IMR-90 (cell line): ENCODE results near the gene TMEM269. TPM values are rescaled to one million over a fixed set of nuclear protein-coding genes. Genes with fewer than 3 reads are reported as not detected.

ENCODE experiments used
- ATAC-seq: fragments of 200-7000 bp; cut with Tn5 transposase; 2 replicates; pipeline ENCODE4 v1.9.1; 2020; ENCODE audit warnings: low read depth, mild to moderate bottlenecking, moderate library complexity
- BruUV-seq: library from RNA; stranded (reverse); fragments of 400-500 nt; replicated peaks from 2 replicates; lab custom pipeline; 2021; lab: Mats Ljungman, UMichigan
- CTCF ChIA-PET: fragments of 300-600 bp; formaldehyde crosslinking; extraction: SDS; loops from one replicate; lab custom pipeline; 2021; ENCODE audit warnings: antibody characterized with exemption; lab: Yijun Ruan, JAX
- POLR2A ChIA-PET: fragments of 300-600 bp; sonication (Branson Sonifier 250); formaldehyde crosslinking; loops from one replicate; lab custom pipeline; 2022; ENCODE audit warnings: antibody characterized with exemption; ENCODE audit not compliant: unreplicated experiment; lab: Charles Lee
- DNase-seq: peaks from one replicate; pipeline ENCODE4 v3.0.0; 2013
- H2AFZ ChIP-seq: replicated peaks from 2 replicates; pipeline ENCODE3; 2013; ENCODE audit warnings: low read length, mild to moderate bottlenecking; ENCODE audit not compliant: poor library complexity
- H2AK5ac ChIP-seq: 2 replicates; pipeline ENCODE4 v1.6.1; 2013; ENCODE audit warnings: low read depth, low read length, inconsistent platforms
- H2AK9ac ChIP-seq: replicated peaks from 2 replicates; pipeline ENCODE3; 2013; ENCODE audit warnings: mild to moderate bottlenecking, low read depth, low read length, moderate library complexity; ENCODE audit not compliant: poor library complexity
- H2BK120ac ChIP-seq: 2 replicates; pipeline ENCODE4 v1.6.1; 2013; ENCODE audit warnings: low read depth, low read length, inconsistent platforms
- H2BK15ac ChIP-seq: 3 replicates; pipeline ENCODE4 v1.6.1; 2013; ENCODE audit warnings: low read depth, low read length, inconsistent platforms
- H2BK20ac ChIP-seq: 2 replicates; pipeline ENCODE4 v1.6.1; 2013; ENCODE audit warnings: low read depth, mild to moderate bottlenecking, inconsistent platforms, low read length, moderate library complexity
- H2BK5ac ChIP-seq: 2 replicates; pipeline ENCODE4 v1.6.1; 2013; ENCODE audit warnings: mild to moderate bottlenecking, low read depth, low read length, inconsistent platforms; ENCODE audit not compliant: poor library complexity, severe bottlenecking
- H3K14ac ChIP-seq: replicated peaks from 2 replicates; pipeline ENCODE4 v1.6.1; 2013; ENCODE audit warnings: low read depth, low read length, inconsistent platforms
- H3K18ac ChIP-seq: 2 replicates; pipeline ENCODE4 v1.6.1; 2013; ENCODE audit warnings: low read depth, low read length, control low read depth
- H3K23ac ChIP-seq: 2 replicates; pipeline ENCODE4 v1.6.1; 2013; ENCODE audit warnings: low read depth, low read length, inconsistent platforms
- H3K27ac ChIP-seq: 2 replicates; pipeline ENCODE4 v1.5.1; 2013; ENCODE audit warnings: mild to moderate bottlenecking, control low read depth, low read length; ENCODE audit not compliant: insufficient read depth
- H3K27me3 ChIP-seq: 2 replicates; pipeline ENCODE4 v1.6.1; 2013; ENCODE audit warnings: low read length; ENCODE audit not compliant: control insufficient read depth, insufficient read depth
- H3K36me3 ChIP-seq: 2 replicates; pipeline ENCODE4 v1.6.1; 2013; ENCODE audit warnings: low read length, mixed read lengths; ENCODE audit not compliant: control insufficient read depth, insufficient read depth
- H3K4ac ChIP-seq: 2 replicates; pipeline ENCODE4 v1.6.1; 2013; ENCODE audit warnings: low read depth, low read length, inconsistent platforms
- H3K4me1 ChIP-seq: 2 replicates; pipeline ENCODE4 v1.6.1; 2013; ENCODE audit warnings: low read length, mixed read lengths; ENCODE audit not compliant: control insufficient read depth, insufficient read depth
- H3K4me2 ChIP-seq: 2 replicates; pipeline ENCODE4 v1.6.1; 2013; ENCODE audit warnings: low read depth, mild to moderate bottlenecking, control low read depth, low read length, moderate library complexity
- H3K4me3 ChIP-seq: 2 replicates; pipeline ENCODE4 v1.5.1; 2013; ENCODE audit warnings: low read depth, mild to moderate bottlenecking, control low read depth, low read length, moderate library complexity; ENCODE audit not compliant: insufficient read depth
- H3K56ac ChIP-seq: 2 replicates; pipeline ENCODE4 v1.6.1; 2013; ENCODE audit warnings: low read length, inconsistent platforms; ENCODE audit not compliant: insufficient read depth; ENCODE audit errors: extremely low read depth
- H3K79me1 ChIP-seq, 2 experiments: 2 replicates each; pipeline ENCODE4 v1.6.1; 2013; ENCODE audit warnings: low read length in 2 of 2, inconsistent platforms in 1 of 2, low read depth in 1 of 2
- H3K9ac ChIP-seq: 2 replicates; pipeline ENCODE4 v1.6.1; 2013; ENCODE audit warnings: low read depth, low read length, control low read depth
- H3K9me1 ChIP-seq: 2 replicates; pipeline ENCODE4 v1.6.1; 2013; ENCODE audit warnings: low read length, inconsistent platforms; ENCODE audit not compliant: insufficient read depth
- H3K9me3 ChIP-seq: 2 replicates; pipeline ENCODE4 v1.6.1; 2013; ENCODE audit warnings: low read length; ENCODE audit not compliant: control insufficient read depth, insufficient read depth
- H4K20me1 ChIP-seq: 2 replicates; pipeline ENCODE4 v1.6.1; 2013; ENCODE audit warnings: low read length, inconsistent platforms; ENCODE audit not compliant: insufficient read depth
- H4K5ac ChIP-seq: 2 replicates; pipeline ENCODE4 v1.6.1; 2013; ENCODE audit warnings: mild to moderate bottlenecking, low read depth, low read length, control low read depth
- H4K8ac ChIP-seq, 2 experiments: 2 replicates each; pipeline ENCODE4 v1.6.1; 2013; ENCODE audit warnings: low read depth in 2 of 2, low read length in 2 of 2, control low read depth in 1 of 2, inconsistent platforms in 1 of 2
- H4K91ac ChIP-seq: 2 replicates; pipeline ENCODE4 v1.6.1; 2013; ENCODE audit warnings: low read depth, low read length, inconsistent platforms; ENCODE audit not compliant: insufficient read depth
- CHD1 ChIP-seq: IDR thresholded peaks from 2 replicates; pipeline ENCODE4 v1.6.1; 2012; ENCODE audit warnings: low read depth, low read length, improper control_type of control experiment
- ELK1 ChIP-seq: fragments of 150-350 bp; IDR thresholded peaks from 2 replicates; pipeline ENCODE4 v1.6.1; 2016; ENCODE audit warnings: low read depth, mild to moderate bottlenecking, low read length, moderate library complexity, borderline replicate concordance
- MAFK ChIP-seq: IDR thresholded peaks from 2 replicates; pipeline ENCODE4 v1.6.1; 2012; ENCODE audit warnings: low read depth, low read length, improper control_type of control experiment
- MAZ ChIP-seq: IDR thresholded peaks from 2 replicates; pipeline ENCODE4 v1.6.1; 2012; ENCODE audit warnings: low read depth, mild to moderate bottlenecking, low read length, improper control_type of control experiment, moderate library complexity, borderline replicate concordance
- MXI1 ChIP-seq: IDR thresholded peaks from 2 replicates; pipeline ENCODE4 v1.6.1; 2012; ENCODE audit warnings: low read depth, mild to moderate bottlenecking, low read length, moderate library complexity, borderline replicate concordance
- NFE2L2 ChIP-seq: fragments of 150-350 bp; IDR thresholded peaks from 2 replicates; pipeline ENCODE4 v1.6.1; 2016; ENCODE audit warnings: low read depth, mild to moderate bottlenecking, low read length
- RFX5 ChIP-seq: IDR thresholded peaks from 2 replicates; pipeline ENCODE4 v1.8.0; 2012; ENCODE audit warnings: low read depth, mild to moderate bottlenecking, low read length, moderate library complexity
- WGBS, 2 experiments: methylation state at CpG; one replicate each; pipeline versions ENCODE4 v1.1.5 to v1.1.7; 2013; ENCODE audit warnings: missing lambda C conversion rate in 2 of 2; ENCODE audit not compliant: insufficient read length in 1 of 2; ENCODE audit errors: extremely low coverage in 2 of 2; 5-methylcytosine and 5-hydroxymethylcytosine counted together
- dilution Hi-C: fragments of 300-500 bp; cut with HindIII; formaldehyde crosslinking; loops from one replicate; pipeline ENCODE4 v1.14.3; 2018; ENCODE audit warnings: low sequenced_read_pairs; ENCODE audit not compliant: unreplicated experiment
- in situ Hi-C: fragments of 300-500 bp; cut with MboI; formaldehyde crosslinking; loops from 3 replicates; pipeline ENCODE4 v1.14.3; 2019; ENCODE audit warnings: low sequenced_read_pairs, inconsistent platforms, mixed read lengths
- intact Hi-C: fragments of 100-400 bp; cut with micrococcal nuclease; formaldehyde crosslinking; loops from 2 replicates; pipeline ENCODE4 v1.10.0; 2022
- polyA plus RNA-seq, 3 experiments: library from polyadenylated mRNA; depleted of rRNA; stranded (reverse); fragments of >200 nt; gene quantifications; 2 replicates each; pipeline ENCODE4 v1.2.3, GENCODE V29; 2012; ENCODE audit warnings: low replicate concordance in 1 of 3
- total RNA-seq: library from RNA; depleted of rRNA; stranded (reverse); fragments of >200 nt; gene quantifications from 2 replicates; pipeline ENCODE4 v1.2.3, GENCODE V29; 2012
- TF ChIP-seq, protein P1 (sequence below): conservative IDR thresholded peaks from 2 replicates; pipeline ENCODE4 v1.5.1; 2012; ENCODE audit warnings: mild to moderate bottlenecking, low read depth, low read length, improper control_type of control experiment

TMEM269 gene
- total and polyA plus RNA-seq, 2 of the 4 experiments (the other 2 are of a cell fraction) = not detected

- in situ Hi-C loops (no loop called here), dilution Hi-C loops (no loop called here), intact Hi-C loops (loop anchor here (10.0 kb wide), 1 partner anchor 161 kb away; the partner anchor contains the start of gene YBX1)
- peak overlapping the region; percentile 67 for H3K4me3 ChIP-seq
- peak overlapping the region; percentile 65 for H4K5ac ChIP-seq
- peaks cover 6% of the 10 kb centered on the region for H3K4me1 ChIP-seq
- 0 out of 2 replicates have a peak overlapping the region, but pooled peaks have one; percentile 17 for H2BK120ac ChIP-seq
- no TSS peak for BruUV-seq
- ATAC-seq (peak; percentile 18), DNase-seq (no peak)
- TF ChIP-seq MAFK = no peak
- TF ChIP-seq CHD1 = no peak
- TF ChIP-seq MAZ = no peak
- TF ChIP-seq, protein P1, sequence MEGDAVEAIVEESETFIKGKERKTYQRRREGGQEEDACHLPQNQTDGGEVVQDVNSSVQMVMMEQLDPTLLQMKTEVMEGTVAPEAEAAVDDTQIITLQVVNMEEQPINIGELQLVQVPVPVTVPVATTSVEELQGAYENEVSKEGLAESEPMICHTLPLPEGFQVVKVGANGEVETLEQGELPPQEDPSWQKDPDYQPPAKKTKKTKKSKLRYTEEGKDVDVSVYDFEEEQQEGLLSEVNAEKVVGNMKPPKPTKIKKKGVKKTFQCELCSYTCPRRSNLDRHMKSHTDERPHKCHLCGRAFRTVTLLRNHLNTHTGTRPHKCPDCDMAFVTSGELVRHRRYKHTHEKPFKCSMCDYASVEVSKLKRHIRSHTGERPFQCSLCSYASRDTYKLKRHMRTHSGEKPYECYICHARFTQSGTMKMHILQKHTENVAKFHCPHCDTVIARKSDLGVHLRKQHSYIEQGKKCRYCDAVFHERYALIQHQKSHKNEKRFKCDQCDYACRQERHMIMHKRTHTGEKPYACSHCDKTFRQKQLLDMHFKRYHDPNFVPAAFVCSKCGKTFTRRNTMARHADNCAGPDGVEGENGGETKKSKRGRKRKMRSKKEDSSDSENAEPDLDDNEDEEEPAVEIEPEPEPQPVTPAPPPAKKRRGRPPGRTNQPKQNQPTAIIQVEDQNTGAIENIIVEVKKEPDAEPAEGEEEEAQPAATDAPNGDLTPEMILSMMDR = no peak
- no peak for TF ChIP-seq ELK1
- TF ChIP-seq NFE2L2 = no peak
- no peak for TF ChIP-seq MXI1
- no peak for TF ChIP-seq RFX5
- H3K56ac ChIP-seq = peak overlapping the region; percentile 53; the same call in 1 of the 2 replicates
- peak overlapping the region; percentile 73 for H3K9ac ChIP-seq
- H3K36me3 ChIP-seq = peaks cover 15% of the 10 kb centered on the region
- H2BK5ac ChIP-seq = no peak overlapping the region
- H3K14ac ChIP-seq = peak overlapping the region; percentile 77
- H3K4ac ChIP-seq = peak overlapping the region; percentile 48
- H3K23ac ChIP-seq = peak overlapping the region; percentile 92
- H2AK5ac ChIP-seq = no peak overlapping the region
- H2BK15ac ChIP-seq = no peak overlapping the region
- CTCF ChIA-PET = interaction anchor here (0.7 to 1.0 kb wide), 6 partner anchors 20 to 239 kb away, joined by 3 to 4 read pairs (median 3); no protein-coding TSS in a partner anchor
- H2AK9ac ChIP-seq = peak overlapping the region; percentile 97
- POLR2A ChIA-PET = interaction anchor here (0.6 to 0.7 kb wide), 3 partner anchors 12 to 288 kb away, joined by 3 to 6 read pairs (median 6); no protein-coding TSS in a partner anchor
- H3K9me3 ChIP-seq = 0 out of 2 replicates have a peak, but pooled peaks cover 2% of the 10 kb centered on the region
- no CpG with 5 or more reads among the region's 10 CpGs for WGBS, 2 experiments
- H3K27ac ChIP-seq = peak overlapping the region; percentile 41
- H2BK20ac ChIP-seq = no peak overlapping the region
- peaks cover 15% of the 10 kb centered on the region for H3K9me1 ChIP-seq
- peak overlapping the region; percentile 48; the same call in 1 of the 2 replicates for H3K18ac ChIP-seq
- peak overlapping the region; percentile 96 for H2AFZ ChIP-seq
- H3K79me1 ChIP-seq = peaks cover 18 to 33% of the 10 kb centered on the region in 2 experiments
- H3K27me3 ChIP-seq = no peaks in the 10 kb centered on the region
- H3K4me2 ChIP-seq = peak overlapping the region; percentile 92
- peak overlapping the region; percentile 54 to 79 for H4K8ac ChIP-seq
- H4K91ac ChIP-seq = peak overlapping the region; percentile 70
- no peaks in the 10 kb centered on the region for H4K20me1 ChIP-seq
These were observed 61.1 kb downstream of the TMEM269 start for GRCh38 chr1:42845866-42846256.
